ENCODE data around the gene AGBL1.

DNA sequence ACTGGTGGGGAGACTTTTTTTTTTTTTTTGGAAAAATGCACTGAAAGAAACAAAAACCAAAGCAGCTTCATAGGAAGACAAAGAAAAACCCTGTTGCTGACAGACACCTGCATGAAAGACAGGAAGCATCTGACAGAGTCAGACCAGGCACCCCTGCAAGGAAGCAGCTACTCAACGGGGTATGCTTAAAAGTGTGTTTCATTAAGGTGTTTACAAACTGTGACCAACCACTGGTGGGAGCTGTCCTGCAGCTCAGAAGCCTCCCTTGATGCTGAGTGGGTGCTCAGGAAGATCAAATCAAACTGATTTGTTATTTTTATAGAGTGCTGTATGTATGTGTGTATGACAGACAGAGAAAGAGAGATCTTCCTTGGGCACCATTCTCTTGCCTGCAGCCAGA is 34.7 kb upstream of the AGBL1 start:
- TF ChIP-seq EZH2 (IDR thresholded peaks at IDR 0.05; ENCODE audit: borderline replicate concordance, low read length) = no peak
- TF ChIP-seq, protein P1, sequence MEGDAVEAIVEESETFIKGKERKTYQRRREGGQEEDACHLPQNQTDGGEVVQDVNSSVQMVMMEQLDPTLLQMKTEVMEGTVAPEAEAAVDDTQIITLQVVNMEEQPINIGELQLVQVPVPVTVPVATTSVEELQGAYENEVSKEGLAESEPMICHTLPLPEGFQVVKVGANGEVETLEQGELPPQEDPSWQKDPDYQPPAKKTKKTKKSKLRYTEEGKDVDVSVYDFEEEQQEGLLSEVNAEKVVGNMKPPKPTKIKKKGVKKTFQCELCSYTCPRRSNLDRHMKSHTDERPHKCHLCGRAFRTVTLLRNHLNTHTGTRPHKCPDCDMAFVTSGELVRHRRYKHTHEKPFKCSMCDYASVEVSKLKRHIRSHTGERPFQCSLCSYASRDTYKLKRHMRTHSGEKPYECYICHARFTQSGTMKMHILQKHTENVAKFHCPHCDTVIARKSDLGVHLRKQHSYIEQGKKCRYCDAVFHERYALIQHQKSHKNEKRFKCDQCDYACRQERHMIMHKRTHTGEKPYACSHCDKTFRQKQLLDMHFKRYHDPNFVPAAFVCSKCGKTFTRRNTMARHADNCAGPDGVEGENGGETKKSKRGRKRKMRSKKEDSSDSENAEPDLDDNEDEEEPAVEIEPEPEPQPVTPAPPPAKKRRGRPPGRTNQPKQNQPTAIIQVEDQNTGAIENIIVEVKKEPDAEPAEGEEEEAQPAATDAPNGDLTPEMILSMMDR (conservative IDR thresholded peaks at IDR 0.05 in 1 of 2, IDR thresholded peaks at IDR 0.05 in 1 of 2; ENCODE audit: extremely low read depth in 1 of 2, insufficient read depth in 1 of 2, low read depth in 1 of 2, low read length in 2 of 2) = no peak
